ENCODE measurements around the gene PPP5C. TPM values are rescaled to one million over a fixed set of nuclear protein-coding genes. Genes with fewer than 3 reads are reported as not detected.

PPP5C gene
- total and polyA plus RNA-seq, 9 of the 15 experiments (the other 6 are each of a cell fraction or from before 2014, with no cell fraction given) = 1.9 to 166 (median 108) TPM

- TF ChIP-seq, protein P1, sequence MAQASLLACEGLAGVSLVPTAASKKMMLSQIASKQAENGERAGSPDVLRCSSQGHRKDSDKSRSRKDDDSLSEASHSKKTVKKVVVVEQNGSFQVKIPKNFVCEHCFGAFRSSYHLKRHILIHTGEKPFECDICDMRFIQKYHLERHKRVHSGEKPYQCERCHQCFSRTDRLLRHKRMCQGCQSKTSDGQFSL (CRISPR knock-in tag; IDR thresholded peaks at IDR 0.05) = 0 out of 2 replicates have a peak, but pooled peaks have one; percentile 7
- TF ChIP-seq, protein P1 (tag; IDR thresholded peaks at IDR 0.05) = no peak
- TF ChIP-seq MCM2 (IDR thresholded peaks at IDR 0.05; ENCODE audit: low read depth) = 0 out of 2 replicates have a peak, but pooled peaks have one; percentile 43
- no peak for TF ChIP-seq POLR2H (tag; IDR thresholded peaks at IDR 0.05; ENCODE audit: low read depth)
- TF ChIP-seq CREB3L1 (IDR thresholded peaks at IDR 0.05; ENCODE audit: borderline replicate concordance, low read depth) = no peak
- no peak for TF ChIP-seq ILK (tag; IDR thresholded peaks at IDR 0.05; ENCODE audit: borderline replicate concordance, low read depth)
Observed at GRCh38 chr19:46412650-46413261, 65.9 kb downstream of the PPP5C start (continued).
